Aorta (tissue), 5 donors: ENCODE data around the gene KCNH1. TPM values are rescaled to one million over a fixed set of nuclear protein-coding genes. Genes with fewer than 3 reads are reported as not detected.

Experiments
- ATAC-seq: fragments of 200-7000 bp; cut with Tn5 transposase; one replicate; pipeline ENCODE4 v1.9.1; 2022; ENCODE audit warnings: moderate library complexity; ENCODE audit not compliant: low FRiP score
- DNase-seq, 2 donors: peaks; one replicate each; pipeline ENCODE4 v3.0.0-alpha.2; 2020
- H3K27ac ChIP-seq, 2 donors: one replicate each; pipeline ENCODE4 v1.5.1; 2013; ENCODE audit warnings: low read length in 2 of 2, mild to moderate bottlenecking in 2 of 2, moderate library complexity in 2 of 2, control low read depth in 1 of 2, inconsistent platforms in 1 of 2, low read depth in 1 of 2
- H3K27me3 ChIP-seq, 2 donors: one replicate each; pipeline ENCODE4 v1.6.1; 2013; ENCODE audit warnings: control low read depth in 1 of 2, low read length in 1 of 2, mild to moderate bottlenecking in 1 of 2, moderate library complexity in 1 of 2; ENCODE audit not compliant: insufficient read depth in 2 of 2, control insufficient read depth in 1 of 2
- H3K36me3 ChIP-seq, 2 donors: one replicate each; pipeline ENCODE4 v1.6.1; 2013; ENCODE audit warnings: control low read depth in 1 of 2, low read length in 1 of 2, mild to moderate bottlenecking in 1 of 2; ENCODE audit not compliant: insufficient read depth in 2 of 2, control insufficient read depth in 1 of 2
- H3K4me1 ChIP-seq, 2 donors: one replicate each; pipeline ENCODE4 v1.6.1; 2013; ENCODE audit warnings: low read length in 2 of 2, control low read depth in 1 of 2, mild to moderate bottlenecking in 1 of 2, moderate library complexity in 1 of 2; ENCODE audit not compliant: insufficient read depth in 2 of 2, control insufficient read depth in 1 of 2
- H3K4me3 ChIP-seq, 2 donors: one replicate each; pipeline ENCODE4 v1.5.1; 2013; ENCODE audit warnings: low read length in 2 of 2, control low read depth in 1 of 2, mild to moderate bottlenecking in 1 of 2
- H3K9me3 ChIP-seq: one replicate; pipeline ENCODE4 v1.6.1; 2013; ENCODE audit warnings: mild to moderate bottlenecking, low read length; ENCODE audit not compliant: control insufficient read depth
- WGBS, 2 donors: extraction: QIAGEN DNeasy Blood & Tissue Kit; methylation state at CpG; one replicate each; pipeline ENCODE4 v1.1.7; 2013; 5-methylcytosine and 5-hydroxymethylcytosine counted together
- intact Hi-C, 2 donors: fragments of 100-400 bp; cut with DNase I; formaldehyde crosslinking; loops; one replicate each; pipeline versions ENCODE4 v1.14.2 to v1.15.0; 2022
- polyA plus RNA-seq, 2 donors: library from polyadenylated mRNA; stranded (reverse); fragments of 200-250 nt; gene quantifications; one replicate each; pipeline ENCODE4 v1.2.3, GENCODE V29; 2013
- total RNA-seq, 2 donors: library from RNA; stranded (reverse); fragmentation: NEBNext Ultra II Directional; extraction: Animal tissue kit (Norgen Biotek cat#: 25700); gene quantifications; one replicate each; pipeline ENCODE4 v1.2.1, GENCODE V29; 2021
- donor health status: healthy with polysubstance abuse.
- donor health status: Bipolar disorder and iron deficiency.
- donor health status: DM: no; HTN: no; CAD: no.
- donor health status: DM: no; HTN: no; CAD: no.
- donor health status: DM: yes; HTN: yes; CAD: no.

Gene KCNH1
- total and polyA plus RNA-seq, 4 donors = 0.03 to 0.96 (median 0.19) TPM; not detected in 1

DNA sequence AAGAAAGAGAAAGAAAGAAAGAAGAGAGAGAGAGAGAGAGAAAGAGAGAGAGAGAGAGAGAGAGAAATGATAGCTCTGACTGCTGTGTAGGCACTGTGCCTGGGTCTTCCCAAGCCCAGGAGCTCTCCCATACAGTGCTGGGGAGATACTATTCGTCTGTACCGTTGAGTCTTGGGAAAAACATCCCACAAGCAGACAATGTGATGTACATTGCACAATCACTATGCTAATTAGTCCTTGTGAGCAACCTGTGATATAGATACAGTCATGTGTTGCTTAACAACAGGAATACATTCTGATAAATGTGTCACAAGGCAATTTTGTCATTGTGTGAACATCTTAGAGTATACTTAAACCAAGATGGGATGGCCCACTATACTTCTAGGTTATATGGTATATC, 424.2 kb downstream of the KCNH1 start:
- Histone ChIP-seq H3K27me3 (no peaks in the 10 kb centered on the region), H3K36me3 (no peaks in the 10 kb centered on the region), H3K9me3 (no peaks in the 10 kb centered on the region), H3K4me1 (no peaks in the 10 kb centered on the region), H3K27ac (no peak overlapping the region), H3K4me3 (no peak overlapping the region)
- no peak for DNase-seq
- 90 to 96% methylated on average over 2 of the region's 2 CpGs for WGBS, 2 donors
- ATAC-seq = no peak
- intact Hi-C loops = no loop called here

DNA sequence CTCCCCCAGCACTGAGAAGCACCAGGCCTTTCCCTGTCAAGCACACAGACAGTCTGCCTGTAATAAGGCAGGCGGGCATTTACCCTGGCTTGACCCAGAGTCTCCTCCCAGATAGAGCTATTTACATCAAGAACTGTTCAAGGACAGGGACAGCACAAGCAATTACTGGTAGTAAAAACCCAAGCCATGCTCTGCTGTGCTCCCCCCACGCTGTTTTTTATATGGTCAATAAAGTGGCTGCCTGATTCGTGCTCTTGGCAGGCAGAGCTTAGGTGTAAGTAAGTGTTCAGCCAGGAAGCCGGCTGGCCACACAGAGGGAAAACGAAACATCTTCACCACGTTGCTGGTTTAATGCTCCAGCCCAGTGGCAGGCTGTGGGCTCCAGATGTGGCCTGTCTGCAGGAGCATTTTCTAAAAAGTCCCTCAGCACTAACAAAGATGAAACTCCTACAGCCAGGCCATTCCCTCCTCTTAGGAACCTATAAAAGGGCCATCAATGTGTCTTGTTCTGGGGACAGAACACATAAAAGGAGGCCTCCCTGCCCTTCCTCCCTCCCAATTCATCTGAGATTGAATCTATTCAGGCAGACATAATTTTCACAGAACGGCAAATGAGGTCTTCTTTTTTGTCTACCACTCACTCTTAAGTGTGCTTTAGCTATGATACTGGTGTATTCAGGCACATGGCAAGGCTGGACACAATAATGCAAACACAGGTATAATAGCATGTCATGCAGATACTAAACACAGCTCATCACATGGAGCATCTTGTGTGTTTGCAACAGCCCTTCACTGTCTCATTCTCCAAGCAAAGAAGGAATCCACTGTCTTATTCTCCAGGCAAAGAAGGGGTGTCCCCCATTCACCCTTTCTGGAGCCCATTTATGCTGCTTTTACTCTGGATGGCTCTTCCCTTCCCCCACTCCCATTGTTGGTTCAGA, 426.4 kb downstream of the KCNH1 start:
- 67 to 75% methylated on average over 7 of the region's 7 CpGs for WGBS, 2 donors
- no peak for ATAC-seq
- H3K36me3 ChIP-seq = no peaks in the 10 kb centered on the region
- H3K4me1 ChIP-seq = no peaks in the 10 kb centered on the region
- H3K27ac ChIP-seq = no peak overlapping the region
- H3K27me3 ChIP-seq = no peaks in the 10 kb centered on the region
- intact Hi-C loops = no loop called here
- H3K9me3 ChIP-seq = no peaks in the 10 kb centered on the region
- DNase-seq = no peak
- no peak overlapping the region for H3K4me3 ChIP-seq

DNA sequence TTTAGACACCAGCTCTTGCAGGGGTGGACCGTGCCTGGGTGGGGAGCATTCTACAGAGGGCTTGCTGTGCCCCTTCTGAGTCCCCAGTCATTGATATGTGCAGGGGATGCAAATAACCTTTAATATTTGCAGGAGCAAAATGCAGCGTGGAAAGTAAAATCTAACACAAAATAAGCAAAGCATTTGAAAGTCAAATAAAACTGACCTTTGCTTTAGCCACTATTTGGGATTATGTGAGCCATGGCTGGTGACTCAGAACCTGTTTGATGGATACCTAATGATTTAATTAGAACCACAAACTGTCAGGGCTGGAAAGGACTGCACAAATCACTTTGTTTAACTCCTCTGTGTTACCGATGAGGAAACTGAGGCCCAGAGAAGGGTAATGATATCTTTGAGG, 427.7 kb downstream of the KCNH1 start:
- no peaks in the 10 kb centered on the region for H3K36me3 ChIP-seq
- H3K27me3 ChIP-seq = no peaks in the 10 kb centered on the region
- no peaks in the 10 kb centered on the region for H3K9me3 ChIP-seq
- intact Hi-C loops = no loop called here
- DNase-seq (no peak), ATAC-seq (no peak)
- H3K4me3 ChIP-seq = no peak overlapping the region
- no peak overlapping the region for H3K27ac ChIP-seq
- 86 to 87% methylated on average over 3 of the region's 3 CpGs for WGBS, 2 donors
- H3K4me1 ChIP-seq = no peaks in the 10 kb centered on the region

DNA sequence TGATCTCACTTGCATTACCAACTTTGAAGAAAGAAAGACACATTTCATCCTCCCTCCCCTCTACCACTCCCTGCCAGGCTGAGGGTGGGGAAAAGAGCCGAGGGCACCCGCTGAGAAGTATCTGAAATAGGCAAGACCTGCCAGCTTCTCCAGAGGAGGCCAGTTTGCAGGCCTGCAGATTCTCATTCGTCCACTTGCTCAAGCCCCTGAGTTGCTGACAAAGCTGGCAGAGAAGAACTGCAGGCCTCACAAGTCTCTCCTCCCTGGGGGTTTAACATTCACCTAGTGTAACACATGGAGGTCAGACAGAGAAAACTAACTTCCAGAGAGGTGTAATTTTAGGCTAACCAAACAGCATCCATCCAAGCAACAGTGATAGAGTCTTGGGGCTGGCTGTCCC, 428.9 kb downstream of the KCNH1 start:
- WGBS, 2 donors = 48 to 62% methylated on average over 3 of the region's 3 CpGs
- ATAC-seq = no peak
- Histone ChIP-seq H3K9me3 (no peaks in the 10 kb centered on the region), H3K4me3 (no peak overlapping the region), H3K27ac (no peak overlapping the region), H3K27me3 (no peaks in the 10 kb centered on the region), H3K4me1 (no peaks in the 10 kb centered on the region), H3K36me3 (no peaks in the 10 kb centered on the region)
- intact Hi-C loops = no loop called here
- no peak for DNase-seq

DNA sequence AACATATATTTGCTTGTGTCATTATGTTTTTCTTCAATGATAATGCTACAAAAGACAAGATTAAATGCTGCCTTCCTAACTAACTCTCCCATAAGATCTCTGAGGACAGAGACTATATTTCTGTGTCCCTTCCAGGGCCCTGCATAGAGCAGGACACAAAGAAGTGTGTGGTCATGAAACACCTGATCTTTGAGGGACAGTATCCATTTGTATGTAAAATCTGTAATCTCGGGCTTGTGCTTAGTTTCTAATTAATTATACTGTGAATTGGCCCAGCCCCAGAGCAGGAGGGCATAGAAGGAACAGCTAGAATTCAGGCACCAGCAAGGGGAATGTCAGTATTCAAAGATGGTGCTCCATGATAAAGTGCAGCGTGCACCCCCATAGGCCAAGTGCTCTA, 430.4 kb downstream of the KCNH1 start:
- 78 to 82% methylated on average over 2 of the region's 2 CpGs for WGBS, 2 donors

DNA sequence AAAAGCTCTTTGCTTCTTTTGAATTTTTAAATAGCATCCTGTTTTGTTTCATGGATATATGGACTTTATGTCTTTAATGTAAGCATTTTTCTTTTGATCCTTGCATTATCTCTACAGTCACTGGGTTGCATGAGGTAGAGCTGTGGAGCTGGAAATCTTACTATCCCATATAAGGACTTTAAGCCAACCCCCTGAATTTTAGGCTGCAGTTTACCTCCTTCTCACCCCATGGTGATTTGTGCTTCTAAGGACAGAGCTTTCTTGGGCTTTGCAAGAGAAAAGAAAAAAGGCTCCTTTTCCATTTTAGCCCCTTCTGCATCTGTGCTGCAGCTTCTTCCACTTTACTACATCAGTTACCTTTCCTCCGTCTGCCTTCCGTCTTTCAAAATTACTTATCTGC, 431.4 kb downstream of the KCNH1 start:
- DNase-seq (no peak), ATAC-seq (no peak)
- intact Hi-C loops = no loop called here
- WGBS, 2 donors = 94 to 95% methylated on average over 2 of the region's 2 CpGs
- Histone ChIP-seq H3K36me3 (no peaks in the 10 kb centered on the region), H3K27me3 (no peaks in the 10 kb centered on the region), H3K27ac (no peak overlapping the region), H3K4me1 (no peaks in the 10 kb centered on the region), H3K4me3 (no peak overlapping the region), H3K9me3 (no peaks in the 10 kb centered on the region)

More for the DNA sequence above, 430.4 kb downstream of the KCNH1 start:
- intact Hi-C loops = no loop called here
- no peaks in the 10 kb centered on the region for H3K4me1 ChIP-seq
- H3K4me3 ChIP-seq = no peak overlapping the region
- no peak overlapping the region for H3K27ac ChIP-seq
- no peak for ATAC-seq
- no peaks in the 10 kb centered on the region for H3K9me3 ChIP-seq
- no peaks in the 10 kb centered on the region for H3K27me3 ChIP-seq
- DNase-seq = no peak
- no peaks in the 10 kb centered on the region for H3K36me3 ChIP-seq

DNA sequence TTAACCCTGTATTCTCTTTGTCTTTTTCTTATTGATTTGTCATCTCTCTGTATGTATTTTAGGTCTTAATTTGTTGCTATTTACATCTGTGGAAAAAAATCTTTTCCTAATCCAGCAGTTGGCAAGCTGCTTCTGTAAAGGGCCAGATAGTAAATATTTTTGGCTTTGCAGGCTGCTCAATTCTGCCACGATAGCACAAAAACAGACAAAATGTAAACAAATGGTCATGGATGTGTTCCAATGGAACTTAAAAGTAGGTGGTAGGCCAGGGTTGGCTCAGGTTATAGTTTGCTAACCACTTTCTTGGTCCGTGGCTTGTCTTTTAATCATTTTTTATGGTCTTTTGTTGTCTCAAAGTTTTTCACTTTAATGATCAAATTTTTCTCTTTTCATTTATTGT, 433.4 kb downstream of the KCNH1 start:
- intact Hi-C loops = no loop called here
- 5 to 49% methylated on average over 2 of the region's 2 CpGs for WGBS, 2 donors
- Histone ChIP-seq H3K27me3 (no peaks in the 10 kb centered on the region), H3K27ac (no peak overlapping the region), H3K9me3 (no peaks in the 10 kb centered on the region), H3K4me1 (no peaks in the 10 kb centered on the region), H3K36me3 (no peaks in the 10 kb centered on the region), H3K4me3 (no peak overlapping the region)
- no peak for DNase-seq
- ATAC-seq = no peak

DNA sequence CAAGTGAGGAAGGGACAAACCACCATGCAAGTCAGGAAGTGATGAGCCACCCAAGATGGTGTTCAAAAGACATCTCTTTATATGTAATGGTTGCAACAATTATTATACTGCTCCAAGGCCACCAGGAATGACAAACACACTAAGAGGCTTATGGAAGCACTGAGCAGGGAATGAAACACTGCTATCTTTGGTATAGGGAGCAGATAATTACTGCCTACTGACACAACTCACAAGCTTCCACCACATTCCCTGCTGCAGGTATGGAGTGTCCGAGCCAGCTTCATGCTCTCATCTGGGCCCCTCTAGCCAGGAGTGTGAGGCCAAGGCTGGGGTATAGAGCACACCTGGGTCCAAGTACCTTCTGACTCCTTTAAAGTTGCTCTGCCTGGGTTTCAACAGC, 433.9 kb downstream of the KCNH1 start:
- Histone ChIP-seq H3K36me3 (no peaks in the 10 kb centered on the region), H3K27ac (no peak overlapping the region), H3K9me3 (no peaks in the 10 kb centered on the region), H3K4me3 (no peak overlapping the region), H3K4me1 (no peaks in the 10 kb centered on the region), H3K27me3 (no peaks in the 10 kb centered on the region)
- 86 to 88% methylated on average over 1 of the region's 1 CpG for WGBS, 2 donors
- DNase-seq (no peak), ATAC-seq (no peak)
- intact Hi-C loops = no loop called here

DNA sequence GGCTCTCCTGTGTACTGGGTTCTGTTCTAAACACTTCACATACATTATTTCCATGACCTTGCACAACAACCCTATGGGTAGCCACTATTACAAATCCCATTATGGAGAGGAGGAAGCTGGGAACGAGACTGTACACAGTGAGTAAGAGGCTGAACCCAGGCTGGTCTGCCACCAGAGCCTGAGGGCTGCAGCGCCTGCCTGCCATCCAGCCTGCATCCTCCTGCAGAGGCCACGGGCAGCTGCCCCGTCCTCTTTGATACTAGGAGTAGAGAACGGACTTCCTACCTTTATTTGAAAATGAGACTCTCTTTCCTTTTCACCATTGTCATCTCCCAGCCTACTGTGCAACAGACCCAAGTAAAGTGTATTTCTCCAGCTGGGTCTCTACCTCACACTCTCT, 435.3 kb downstream of the KCNH1 start:
- intact Hi-C loops = no loop called here
- ATAC-seq = no peak
- 95% methylated on average over 5 of the region's 5 CpGs for WGBS, 2 donors

More for the DNA sequence above, 435.3 kb downstream of the KCNH1 start:
- Histone ChIP-seq H3K4me1 (no peaks in the 10 kb centered on the region), H3K9me3 (no peaks in the 10 kb centered on the region), H3K27me3 (no peaks in the 10 kb centered on the region), H3K27ac (no peak overlapping the region), H3K4me3 (no peak overlapping the region), H3K36me3 (no peaks in the 10 kb centered on the region)
- no peak for DNase-seq
